Colonic mucosa (tissue), 4 donors: ENCODE measurements around the gene CCDC18. TPM values are rescaled to one million over a fixed set of nuclear protein-coding genes. Genes with fewer than 3 reads are reported as not detected.
"Not testable (repeated sequence)": the region's sequence is repeated elsewhere in the genome, so short reads cannot be mapped to it uniquely, and the experiment has no call there.

Experiments
- DNase-seq: peaks from one replicate; pipeline ENCODE4 v3.0.0-alpha.2; 2020
- H3K27ac ChIP-seq: fragments of 200-600 bp; one replicate; pipeline ENCODE4 v1.8.0; 2021
- H3K27me3 ChIP-seq: fragments of 200-600 bp; one replicate; pipeline ENCODE4 v1.8.0; 2021
- H3K36me3 ChIP-seq: fragments of 200-600 bp; one replicate; pipeline ENCODE4 v1.8.0; 2021
- H3K4me1 ChIP-seq: fragments of 200-600 bp; one replicate; pipeline ENCODE4 v1.8.0; 2021; ENCODE audit warnings: mild to moderate bottlenecking
- H3K4me3 ChIP-seq: fragments of 200-600 bp; one replicate; pipeline ENCODE4 v1.8.0; 2021
- H3K9ac ChIP-seq, 2 donors: one replicate each; pipeline ENCODE4 v1.7.0; 2013; ENCODE audit warnings: control low read depth in 2 of 2, low read depth in 2 of 2, low read length in 2 of 2
- H3K9me3 ChIP-seq: fragments of 200-600 bp; one replicate; pipeline ENCODE4 v1.8.0; 2021
- intact Hi-C: fragments of 100-400 bp; cut with DNase I; formaldehyde crosslinking; loops from one replicate; pipeline ENCODE4 v1.14.1; 2022
- total RNA-seq, 2 donors: library from RNA; stranded (reverse); fragmentation: NEBNext Ultra II Directional in 1 of 2; extraction: Animal tissue kit (Norgen Biotek cat#: 25700) in 1 of 2; gene quantifications; one replicate each; pipeline ENCODE4 v1.2.1, GENCODE V29; 2021
- TF ChIP-seq, protein P1 (sequence below): fragments of 200-600 bp; IDR thresholded peaks from one replicate; pipeline ENCODE4 v1.8.0; 2022; ENCODE audit warnings: antibody characterized with exemption, mild to moderate bottlenecking
- donor health status: healthy.
- donor health status: DM: no; HTN: no; CAD: no.
- donor health status: DM: no; HTN: no; CAD: no.

The CCDC18 gene
- total RNA-seq, 2 donors from 2014 or later: 4.2 to 7.6 TPM

DNA sequence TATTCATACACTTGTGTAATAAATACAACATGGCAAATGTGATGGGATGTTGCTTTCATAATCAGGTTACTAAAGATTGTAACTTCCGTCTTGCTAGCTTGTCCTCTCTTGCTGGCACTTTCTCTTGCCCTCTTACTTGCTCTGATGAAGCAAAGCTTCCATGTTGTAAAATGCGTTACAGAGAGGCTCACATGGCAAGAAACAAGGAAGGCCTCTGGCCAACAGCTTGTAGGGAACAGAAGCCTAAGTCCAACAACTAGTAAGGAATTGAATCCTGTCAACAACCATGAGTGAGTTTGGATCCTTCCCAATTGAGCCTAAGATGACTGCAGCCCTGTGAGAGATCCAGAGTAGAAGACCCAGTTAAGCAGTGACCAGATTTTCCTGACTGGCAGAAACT, 15.7 kb upstream of the CCDC18 start:
- no peaks in the 10 kb centered on the region for H3K9me3 ChIP-seq
- H3K27ac ChIP-seq: no peak overlapping the region
- peaks cover 1% of the 10 kb centered on the region for H3K4me1 ChIP-seq
- no peaks in the 10 kb centered on the region for H3K36me3 ChIP-seq
- H3K4me3 ChIP-seq: no peak overlapping the region
- DNase-seq: no peak
- intact Hi-C loops: no loop called here
- no peak overlapping the region for H3K9ac ChIP-seq
- no peaks in the 10 kb centered on the region for H3K27me3 ChIP-seq
- TF ChIP-seq, protein P1, sequence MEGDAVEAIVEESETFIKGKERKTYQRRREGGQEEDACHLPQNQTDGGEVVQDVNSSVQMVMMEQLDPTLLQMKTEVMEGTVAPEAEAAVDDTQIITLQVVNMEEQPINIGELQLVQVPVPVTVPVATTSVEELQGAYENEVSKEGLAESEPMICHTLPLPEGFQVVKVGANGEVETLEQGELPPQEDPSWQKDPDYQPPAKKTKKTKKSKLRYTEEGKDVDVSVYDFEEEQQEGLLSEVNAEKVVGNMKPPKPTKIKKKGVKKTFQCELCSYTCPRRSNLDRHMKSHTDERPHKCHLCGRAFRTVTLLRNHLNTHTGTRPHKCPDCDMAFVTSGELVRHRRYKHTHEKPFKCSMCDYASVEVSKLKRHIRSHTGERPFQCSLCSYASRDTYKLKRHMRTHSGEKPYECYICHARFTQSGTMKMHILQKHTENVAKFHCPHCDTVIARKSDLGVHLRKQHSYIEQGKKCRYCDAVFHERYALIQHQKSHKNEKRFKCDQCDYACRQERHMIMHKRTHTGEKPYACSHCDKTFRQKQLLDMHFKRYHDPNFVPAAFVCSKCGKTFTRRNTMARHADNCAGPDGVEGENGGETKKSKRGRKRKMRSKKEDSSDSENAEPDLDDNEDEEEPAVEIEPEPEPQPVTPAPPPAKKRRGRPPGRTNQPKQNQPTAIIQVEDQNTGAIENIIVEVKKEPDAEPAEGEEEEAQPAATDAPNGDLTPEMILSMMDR: no peak

DNA sequence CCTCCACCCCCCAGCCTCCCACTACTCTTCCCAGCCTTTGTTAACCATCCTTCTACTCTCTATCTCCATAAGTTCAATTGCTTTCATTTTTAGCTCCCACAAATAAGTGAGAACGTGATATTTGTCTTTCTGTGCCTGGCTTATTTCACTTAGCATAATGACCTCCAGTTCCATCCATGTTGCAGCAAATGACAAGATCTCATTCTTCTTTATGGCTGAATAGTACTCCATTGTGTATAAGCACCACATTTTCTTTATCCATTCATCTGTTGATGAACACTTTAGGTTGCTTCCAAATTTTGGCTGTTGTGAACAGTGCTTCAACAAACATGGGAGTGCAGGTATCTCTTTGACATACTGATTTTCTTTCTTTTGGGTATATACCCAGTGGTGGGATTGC, 14.6 kb upstream of the CCDC18 start:
- H3K9me3 ChIP-seq, H3K4me3 ChIP-seq, H3K9ac ChIP-seq, H3K27me3 ChIP-seq, H3K4me1 ChIP-seq, intact Hi-C loops, DNase-seq, H3K36me3 ChIP-seq, H3K27ac ChIP-seq: not testable (repeated sequence)

DNA sequence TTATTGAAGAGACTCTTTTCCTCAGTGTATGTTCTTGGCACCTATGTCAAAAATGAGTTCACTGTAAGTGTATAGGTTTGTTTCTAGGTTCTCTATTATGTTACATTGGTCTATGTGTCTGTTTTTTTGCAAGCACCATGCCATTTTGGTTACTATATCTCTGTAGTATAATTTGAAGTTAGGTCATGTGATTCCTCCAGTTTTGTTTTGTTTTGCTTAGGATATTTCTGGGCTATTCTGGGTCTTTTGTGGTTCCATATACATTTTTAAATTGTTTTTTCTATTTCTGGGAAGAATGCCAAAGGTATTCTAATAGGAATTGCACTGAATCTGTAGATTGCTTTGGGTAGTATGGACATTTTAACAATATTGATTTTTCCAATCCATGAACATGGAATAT, 13.5 kb upstream of the CCDC18 start:
- no peak overlapping the region for H3K27ac ChIP-seq
- intact Hi-C loops: no loop called here
- no peak overlapping the region for H3K9ac ChIP-seq
- no peaks in the 10 kb centered on the region for H3K9me3 ChIP-seq
- no peak for DNase-seq
- H3K36me3 ChIP-seq: no peaks in the 10 kb centered on the region
- H3K27me3 ChIP-seq: no peaks in the 10 kb centered on the region
- TF ChIP-seq, protein P1: no peak
- no peaks in the 10 kb centered on the region for H3K4me1 ChIP-seq
- H3K4me3 ChIP-seq: no peak overlapping the region

DNA sequence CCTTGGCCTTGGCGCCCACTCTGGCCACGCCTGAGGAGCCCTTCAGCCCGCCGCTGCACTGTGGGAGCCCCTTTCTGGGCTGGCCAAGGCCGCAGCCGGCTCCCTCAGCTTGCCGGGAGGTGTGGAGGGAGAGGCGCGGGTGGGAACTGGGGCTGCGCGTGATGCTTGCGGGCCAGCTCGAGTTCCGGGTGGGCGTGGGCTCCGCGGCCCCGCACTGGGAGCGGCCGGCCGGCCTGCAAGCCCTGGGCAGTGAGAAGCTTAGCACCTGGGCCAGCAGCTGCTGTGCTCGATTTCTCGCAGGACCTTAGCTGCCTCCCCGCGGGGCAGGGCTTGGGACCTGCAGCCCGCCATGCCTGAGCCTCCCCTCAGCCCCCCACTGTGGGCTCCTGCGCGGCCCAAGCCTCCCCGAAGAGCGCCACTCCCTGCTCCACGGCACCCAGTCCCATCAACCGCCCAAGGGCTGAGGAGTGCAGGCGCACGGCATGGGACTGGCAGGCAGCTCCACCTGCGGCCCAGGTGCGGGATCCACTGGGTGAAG, 10.3 kb upstream of the CCDC18 start:
- DNase-seq, intact Hi-C loops, H3K4me3 ChIP-seq, H3K9me3 ChIP-seq, H3K9ac ChIP-seq, H3K36me3 ChIP-seq, H3K27ac ChIP-seq, H3K4me1 ChIP-seq, H3K27me3 ChIP-seq: not testable (repeated sequence)

DNA sequence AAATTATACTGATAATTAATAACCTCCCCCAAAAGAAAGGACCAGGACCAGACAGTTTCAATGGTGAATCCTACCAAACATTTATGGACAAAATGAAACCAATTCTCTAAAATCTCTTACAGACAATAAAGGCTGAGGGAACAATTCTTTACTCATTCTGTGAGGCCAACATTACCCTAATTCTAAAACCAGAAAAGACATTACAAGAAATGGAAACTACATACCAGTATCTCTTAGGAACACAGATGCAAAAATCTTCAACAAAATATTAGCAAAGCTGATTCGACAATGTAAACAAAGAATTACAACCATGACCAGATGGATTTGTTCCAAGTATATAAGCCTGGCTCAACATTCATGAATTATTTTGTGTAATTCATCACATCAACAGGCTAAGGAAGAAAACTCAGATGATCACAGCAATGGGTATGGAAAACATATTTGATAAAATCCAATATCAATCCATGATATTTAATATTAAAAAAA, 8.9 kb upstream of the CCDC18 start:
- H3K4me1 ChIP-seq: no peaks in the 10 kb centered on the region
- TF ChIP-seq, protein P1: no peak
- H3K9ac ChIP-seq: no peak overlapping the region
- no peaks in the 10 kb centered on the region for H3K36me3 ChIP-seq
- no peak overlapping the region for H3K4me3 ChIP-seq
- intact Hi-C loops: no loop called here
- H3K9me3 ChIP-seq: no peaks in the 10 kb centered on the region
- no peak for DNase-seq
- H3K27me3 ChIP-seq: no peaks in the 10 kb centered on the region
- H3K27ac ChIP-seq: no peak overlapping the region

DNA sequence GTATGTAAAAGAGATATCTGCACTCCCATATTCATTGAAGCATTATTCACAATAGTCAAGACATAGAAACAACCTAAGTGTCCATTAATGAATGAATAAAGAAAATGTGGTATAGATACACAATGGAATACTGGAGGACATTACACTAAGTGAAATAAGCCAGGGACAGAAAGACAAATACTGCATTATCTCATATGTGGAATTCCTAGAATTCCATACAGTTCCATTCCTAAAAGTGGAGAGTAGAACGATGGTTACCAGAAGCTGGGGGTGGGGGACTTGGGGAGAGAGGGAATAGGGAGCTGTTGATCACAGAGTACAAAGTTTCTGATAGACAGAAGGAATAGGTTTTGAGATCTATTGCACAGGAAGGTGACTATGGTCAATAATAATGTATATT, 7.7 kb upstream of the CCDC18 start:
- H3K36me3 ChIP-seq: no peaks in the 10 kb centered on the region
- DNase-seq: no peak
- H3K27ac ChIP-seq: no peak overlapping the region
- no peak overlapping the region for H3K4me3 ChIP-seq
- no peaks in the 10 kb centered on the region for H3K9me3 ChIP-seq
- TF ChIP-seq, protein P1: no peak
- H3K9ac ChIP-seq: no peak overlapping the region
- no peaks in the 10 kb centered on the region for H3K27me3 ChIP-seq
- intact Hi-C loops: no loop called here
- no peaks in the 10 kb centered on the region for H3K4me1 ChIP-seq

DNA sequence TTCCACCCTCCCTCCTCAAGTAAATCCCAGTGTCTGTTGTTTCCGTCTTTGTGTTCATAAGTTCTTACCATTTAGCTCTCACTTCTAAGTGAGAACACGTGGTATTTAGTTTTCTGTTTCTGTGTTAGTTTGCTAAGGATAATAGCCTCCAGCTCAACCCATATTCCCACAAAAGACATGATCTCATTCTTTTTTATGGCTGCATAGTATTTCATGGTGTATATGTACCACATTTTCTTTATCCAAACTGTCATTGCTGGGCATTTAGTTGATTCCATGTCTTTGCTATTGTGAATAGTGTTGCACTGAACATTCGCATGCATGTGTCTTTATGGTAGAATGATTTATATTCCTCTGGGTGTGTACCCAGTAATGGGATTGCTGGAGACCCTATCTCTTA, 5.9 kb upstream of the CCDC18 start:
- DNase-seq, H3K4me3 ChIP-seq, H3K9me3 ChIP-seq, H3K27ac ChIP-seq, H3K27me3 ChIP-seq, H3K4me1 ChIP-seq, H3K36me3 ChIP-seq, H3K9ac ChIP-seq, intact Hi-C loops: not testable (repeated sequence)
